Activated naive CD8-positive, alpha-beta T cell treated with anti-CD3 and anti-CD28 coated beads, Interleukin-2, amount 50 U/mL, for 24 hours (primary cell): Measurements from ENCODE around the gene YEATS2.

Experiments used
- ATAC-seq: fragments of 150-1000 bp; cut with Tn5 transposase; one replicate; pipeline ENCODE4 v1.10.0; 2021
- DNase-seq: peaks from one replicate; pipeline ENCODE4 v3.0.0; 2021
- H3K27ac Mint-ChIP-seq: one replicate; pipeline ENCODE4 v1.8.0; 2021; ENCODE audit warnings: mild to moderate bottlenecking, mixed read lengths
- H3K27me3 Mint-ChIP-seq: one replicate; pipeline ENCODE4 v1.8.0; 2021; ENCODE audit warnings: mixed read lengths
- H3K36me3 Mint-ChIP-seq: one replicate; pipeline ENCODE4 v1.8.0; 2021; ENCODE audit warnings: low read depth, mixed read lengths
- H3K4me1 Mint-ChIP-seq: one replicate; pipeline ENCODE4 v1.8.0; 2021; ENCODE audit warnings: mixed read lengths
- H3K4me3 Mint-ChIP-seq: one replicate; pipeline ENCODE4 v1.8.0; 2021; ENCODE audit warnings: mild to moderate bottlenecking, moderate library complexity, mixed read lengths
- H3K9me3 Mint-ChIP-seq: one replicate; pipeline ENCODE4 v1.8.0; 2021; ENCODE audit warnings: mixed read lengths

YEATS2 gene

DNA sequence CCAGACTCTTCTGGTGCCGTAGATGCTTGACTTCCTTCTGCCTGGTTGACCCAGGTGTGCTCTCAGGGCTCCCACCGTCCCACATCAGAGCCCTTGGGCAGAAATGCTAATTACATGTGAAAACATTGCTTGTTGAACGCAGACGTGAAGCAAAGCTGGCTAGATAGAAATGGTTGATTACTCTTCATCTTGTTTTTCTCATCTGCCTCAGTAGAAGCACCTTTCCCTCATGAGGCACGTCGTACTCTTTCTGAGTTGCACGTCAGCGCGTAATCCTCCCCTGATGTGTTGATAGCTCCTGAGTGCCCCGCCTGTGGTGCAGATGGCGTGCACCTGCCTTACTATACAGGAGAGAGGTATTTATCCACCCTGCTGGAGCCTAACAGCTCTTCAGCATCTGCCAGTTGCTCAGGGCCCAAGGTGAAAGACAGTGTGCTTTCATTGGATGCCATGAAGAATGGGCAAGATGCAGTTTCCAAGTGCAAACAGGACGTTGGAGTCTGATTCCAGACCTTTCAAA, 109.7 kb downstream of the YEATS2 start:
- no peak overlapping the region for H3K4me3 Mint-ChIP-seq
- no peak for DNase-seq
- H3K9me3 Mint-ChIP-seq, result no peaks in the 10 kb centered on the region
- no peaks in the 10 kb centered on the region for H3K27me3 Mint-ChIP-seq
- H3K27ac Mint-ChIP-seq, result no peak overlapping the region
- no peaks in the 10 kb centered on the region for H3K4me1 Mint-ChIP-seq
- ATAC-seq, result no peak
- H3K36me3 Mint-ChIP-seq, result peaks cover 47% of the 10 kb centered on the region

DNA sequence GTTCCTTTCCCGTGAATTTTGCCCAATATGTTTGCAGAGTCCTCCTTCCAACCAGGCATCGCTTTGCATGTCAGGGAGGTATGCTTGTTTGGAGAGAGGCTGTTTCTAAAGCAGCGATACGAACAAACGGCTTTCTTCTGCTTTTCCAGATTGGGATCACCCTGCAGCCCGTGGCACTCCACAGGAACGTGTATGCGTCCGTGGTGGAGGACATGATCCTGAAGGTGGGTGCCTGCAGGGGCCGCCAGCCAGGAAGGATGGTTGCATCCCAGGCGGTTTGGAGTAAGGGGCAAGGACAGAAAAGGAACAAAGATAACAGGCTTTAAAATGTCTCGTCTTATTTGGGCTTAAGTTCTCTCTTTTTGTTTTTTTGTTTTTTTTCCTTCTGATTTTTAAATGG, 110.3 kb downstream of the YEATS2 start:
- no peak overlapping the region for H3K4me3 Mint-ChIP-seq
- no peak overlapping the region for H3K27ac Mint-ChIP-seq
- peaks cover 44% of the 10 kb centered on the region for H3K36me3 Mint-ChIP-seq
- H3K27me3 Mint-ChIP-seq, result no peaks in the 10 kb centered on the region
- H3K9me3 Mint-ChIP-seq, result no peaks in the 10 kb centered on the region
- DNase-seq (no peak), ATAC-seq (no peak)
- no peaks in the 10 kb centered on the region for H3K4me1 Mint-ChIP-seq

DNA sequence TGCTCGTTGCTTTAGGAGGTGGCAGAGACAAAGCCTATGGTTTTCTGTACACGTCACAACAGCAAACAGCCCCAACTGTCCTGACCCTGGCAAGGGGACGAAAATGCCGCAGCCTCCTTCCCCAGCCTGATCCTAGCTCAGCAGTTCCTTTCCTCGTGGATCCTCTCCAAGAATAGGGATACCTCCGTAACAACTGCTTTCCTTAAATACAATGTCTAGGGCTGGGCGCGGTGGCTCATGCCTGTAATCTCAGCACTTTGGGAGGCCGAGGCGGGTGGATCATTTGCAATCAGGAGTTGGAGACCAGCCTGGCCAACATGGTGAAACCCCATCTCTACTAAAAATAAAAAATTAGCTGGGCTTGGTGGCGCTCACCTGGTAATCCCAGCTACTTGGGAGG, 110.8 kb downstream of the YEATS2 start:
- Mint-ChIP-seq H3K27ac (no peak overlapping the region), H3K27me3 (no peaks in the 10 kb centered on the region), H3K4me1 (no peaks in the 10 kb centered on the region), H3K9me3 (no peaks in the 10 kb centered on the region), H3K4me3 (no peak overlapping the region), H3K36me3 (peaks cover 41% of the 10 kb centered on the region)
- DNase-seq (no peak), ATAC-seq (no peak)

DNA sequence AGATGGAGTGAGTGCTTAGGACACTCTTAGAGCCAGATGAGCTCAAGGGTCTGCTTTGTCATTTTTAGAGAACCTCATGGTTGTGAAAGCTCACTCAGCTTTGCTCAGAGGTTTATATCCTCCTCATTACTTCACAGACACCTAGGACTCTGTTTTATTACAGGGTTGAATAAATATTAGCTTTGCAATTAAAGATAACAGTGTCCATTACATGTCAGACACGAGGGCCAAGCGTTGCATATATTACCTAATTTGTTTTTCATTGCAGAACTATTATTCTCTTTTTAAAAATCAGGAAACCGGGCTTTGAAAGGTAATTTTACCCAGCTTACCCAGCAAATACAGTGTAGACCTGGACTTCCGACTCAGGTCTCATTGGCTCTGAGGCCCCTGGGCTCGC, 111.7 kb downstream of the YEATS2 start:
- Mint-ChIP-seq H3K4me1 (peaks cover under 1% of the 10 kb centered on the region), H3K4me3 (no peak overlapping the region), H3K27me3 (no peaks in the 10 kb centered on the region), H3K36me3 (peaks cover 32% of the 10 kb centered on the region), H3K27ac (no peak overlapping the region), H3K9me3 (no peaks in the 10 kb centered on the region)
- DNase-seq, result no peak
- no peak for ATAC-seq

DNA sequence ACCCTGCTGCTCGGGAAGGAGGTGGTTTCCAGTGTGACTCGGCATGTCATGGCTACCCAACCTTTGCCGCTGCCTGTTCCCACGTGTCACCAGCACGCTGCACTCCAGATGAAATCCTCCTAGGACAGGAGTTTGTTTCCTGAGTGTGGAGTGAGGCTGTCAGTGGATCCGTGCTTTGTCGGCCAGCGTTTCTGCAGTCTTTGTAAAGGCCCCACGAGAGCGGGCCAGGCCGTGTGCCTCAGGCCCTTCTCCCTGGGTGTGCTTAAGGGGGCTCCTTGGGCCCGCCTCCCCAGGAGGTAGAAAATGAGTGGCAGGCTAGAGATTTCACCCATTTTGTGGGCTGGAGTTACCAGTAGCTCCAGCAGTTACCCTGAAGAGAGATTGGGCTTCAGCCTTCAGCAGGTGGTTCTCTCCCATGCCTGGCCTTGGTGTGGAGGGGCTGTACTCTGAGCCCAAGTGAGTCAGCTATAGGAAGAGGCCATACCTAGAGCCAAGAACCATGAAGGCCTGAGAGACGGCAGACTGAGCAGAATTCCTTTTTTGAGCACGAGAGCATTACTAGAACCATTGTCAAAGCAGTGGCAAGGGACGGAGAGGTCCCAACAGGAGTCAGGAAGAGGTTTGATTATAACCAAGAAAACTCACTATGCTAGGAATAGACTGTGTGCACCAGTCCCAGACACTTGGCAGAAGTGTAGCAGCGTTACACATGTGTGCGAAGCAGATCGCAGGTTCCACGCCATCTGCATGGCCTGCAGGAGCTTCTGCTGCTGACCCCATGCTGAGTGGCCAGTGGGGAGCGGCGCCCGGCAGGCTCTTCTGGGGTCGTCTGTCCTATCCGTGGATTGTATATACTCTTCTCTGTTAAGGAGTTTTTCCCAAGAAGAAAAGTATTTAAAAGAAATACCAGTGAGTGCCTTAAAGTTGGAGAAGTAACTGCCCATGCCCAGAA, 113.3 kb downstream of the YEATS2 start:
- Mint-ChIP-seq H3K27ac (no peak overlapping the region), H3K36me3 (peaks cover 28% of the 10 kb centered on the region), H3K27me3 (no peaks in the 10 kb centered on the region), H3K4me1 (peaks cover 10% of the 10 kb centered on the region), H3K4me3 (no peak overlapping the region), H3K9me3 (no peaks in the 10 kb centered on the region)
- no peak for DNase-seq
- no peak for ATAC-seq

DNA sequence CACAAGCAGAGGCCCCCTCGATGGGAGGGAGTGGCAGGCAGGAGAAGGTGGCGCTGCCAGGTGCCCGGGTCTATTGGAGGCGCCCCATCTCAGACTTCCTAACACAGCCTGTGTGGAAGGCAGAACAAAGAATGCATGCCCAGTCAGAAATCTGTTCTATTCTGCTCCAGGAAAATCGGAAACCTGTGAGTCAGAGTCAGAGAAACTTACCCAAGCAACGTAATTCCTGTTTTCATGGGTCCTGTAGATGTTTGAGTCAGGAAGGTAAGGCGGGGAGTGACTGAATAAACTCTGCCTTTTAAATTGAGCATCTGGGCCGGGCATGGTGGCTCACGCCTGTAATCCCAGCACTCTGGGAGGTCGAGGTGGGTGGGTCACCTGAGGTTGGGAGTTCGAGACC, 114.0 kb downstream of the YEATS2 start:
- no peak overlapping the region for H3K27ac Mint-ChIP-seq
- H3K4me1 Mint-ChIP-seq, result peaks cover 10% of the 10 kb centered on the region
- no peaks in the 10 kb centered on the region for H3K27me3 Mint-ChIP-seq
- DNase-seq (no peak), ATAC-seq (no peak)
- no peaks in the 10 kb centered on the region for H3K9me3 Mint-ChIP-seq
- no peak overlapping the region for H3K4me3 Mint-ChIP-seq
- peaks cover 28% of the 10 kb centered on the region for H3K36me3 Mint-ChIP-seq

DNA sequence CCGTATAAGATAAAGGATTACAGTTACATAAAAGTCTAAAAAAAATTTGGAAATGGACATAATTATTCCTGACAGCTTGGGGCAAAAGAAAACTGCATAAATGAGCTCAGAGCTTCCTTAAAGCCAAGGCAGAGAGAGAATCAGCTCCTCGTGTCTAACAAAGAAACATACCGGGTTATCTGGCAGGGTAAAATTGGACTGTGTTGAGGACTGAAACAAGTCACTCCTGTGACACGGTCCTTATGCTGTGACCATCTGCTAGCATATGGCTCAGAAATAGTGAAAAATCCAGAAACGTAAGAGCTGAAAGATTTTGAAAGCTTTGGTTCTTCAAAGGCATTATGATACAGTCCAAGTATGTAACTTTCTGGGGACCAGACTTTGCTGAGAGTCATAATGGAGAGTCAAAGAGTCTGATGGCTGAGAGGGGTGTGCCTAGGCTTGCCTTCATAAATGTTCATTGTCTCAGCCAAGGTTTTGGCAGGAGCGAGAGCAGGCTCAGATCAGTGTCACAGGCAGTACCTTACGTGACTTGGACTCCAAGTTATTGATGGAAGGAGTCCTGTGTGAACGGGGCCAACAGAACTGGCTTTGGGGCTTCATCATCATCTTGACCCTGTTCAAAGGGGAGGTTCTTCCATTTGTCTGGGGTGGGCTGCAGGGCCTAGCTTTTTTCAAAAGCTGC, 115.3 kb downstream of the YEATS2 start:
- Mint-ChIP-seq H3K27me3 (no peaks in the 10 kb centered on the region), H3K4me1 (peaks cover 10% of the 10 kb centered on the region), H3K36me3 (peaks cover 20% of the 10 kb centered on the region), H3K4me3 (no peak overlapping the region), H3K27ac (peak overlapping the region; percentile 2), H3K9me3 (no peaks in the 10 kb centered on the region)
- DNase-seq, result no peak
- no peak for ATAC-seq

DNA sequence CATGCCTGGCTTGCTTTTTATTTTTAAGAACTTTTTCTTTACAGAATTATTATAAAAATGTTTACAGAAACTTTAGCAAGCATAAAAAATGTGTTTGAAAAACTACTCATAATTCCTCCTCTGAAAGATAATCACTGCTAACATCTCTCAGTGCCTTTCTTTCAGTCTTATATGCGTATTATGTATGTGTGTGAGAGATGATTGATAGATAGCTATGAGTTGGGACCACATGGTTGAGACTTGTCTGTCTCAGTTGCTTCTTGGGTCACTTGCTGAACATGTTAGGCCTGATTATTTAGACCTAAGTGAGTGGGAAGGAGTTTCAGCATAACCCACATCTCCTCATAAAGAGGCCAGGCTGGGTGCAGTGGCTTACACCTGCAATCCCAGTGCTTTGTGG, 116.6 kb downstream of the YEATS2 start:
- Mint-ChIP-seq H3K4me1 (peaks cover 10% of the 10 kb centered on the region), H3K27me3 (no peaks in the 10 kb centered on the region), H3K36me3 (peaks cover 17% of the 10 kb centered on the region), H3K27ac (no peak overlapping the region), H3K9me3 (no peaks in the 10 kb centered on the region), H3K4me3 (no peak overlapping the region)
- DNase-seq (no peak), ATAC-seq (no peak)

DNA sequence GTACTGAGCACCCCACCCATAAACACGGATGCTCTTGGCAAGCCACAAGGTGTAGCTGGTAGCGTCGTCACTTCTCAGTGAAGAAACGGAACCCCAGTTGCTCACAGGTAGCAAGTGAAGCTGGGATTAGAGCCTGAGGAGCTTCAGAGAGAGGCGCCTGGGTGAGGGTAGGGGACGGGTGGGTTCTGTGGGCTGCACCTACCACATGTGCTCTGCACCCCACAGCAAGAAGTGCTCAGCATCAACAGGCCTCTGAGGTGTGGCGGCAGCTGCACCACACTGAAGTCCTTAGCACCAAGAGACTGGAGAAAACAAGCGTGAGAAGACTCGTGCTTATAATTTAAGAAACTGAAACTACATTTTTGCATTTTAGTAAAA, 118.0 kb downstream of the YEATS2 start:
- no peak overlapping the region for H3K27ac Mint-ChIP-seq

DNA sequence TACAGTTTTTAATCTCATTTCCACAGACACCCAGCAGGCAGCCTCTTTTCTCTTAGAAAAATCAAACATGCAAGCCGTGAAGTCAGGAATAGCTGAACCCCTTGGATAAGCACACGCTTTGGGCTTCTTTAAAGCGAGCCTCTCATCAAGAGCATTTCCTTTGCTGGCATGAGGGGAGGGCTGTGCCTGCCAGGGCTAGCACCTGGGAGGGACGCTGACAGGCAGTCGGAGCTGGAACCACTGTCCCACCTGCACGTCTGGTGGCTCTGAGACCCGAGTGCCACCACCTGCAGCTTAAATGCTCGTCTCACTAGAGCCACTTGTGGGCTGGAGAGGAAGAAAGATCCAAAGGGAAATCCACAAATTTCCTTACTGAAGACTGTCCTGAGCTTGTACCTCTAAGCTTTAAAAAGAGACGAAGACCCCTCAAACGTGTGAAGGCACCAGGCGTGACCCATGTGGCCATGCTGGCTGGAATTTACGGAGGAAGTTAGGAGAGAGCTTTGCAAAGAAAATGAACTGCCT, 118.4 kb downstream of the YEATS2 start:
- H3K27ac Mint-ChIP-seq, result no peak overlapping the region
- DNase-seq (no peak), ATAC-seq (peak; percentile 7)
- no peaks in the 10 kb centered on the region for H3K27me3 Mint-ChIP-seq
- H3K36me3 Mint-ChIP-seq, result peaks cover 12% of the 10 kb centered on the region
- H3K4me1 Mint-ChIP-seq, result peaks cover 10% of the 10 kb centered on the region
- H3K4me3 Mint-ChIP-seq, result no peak overlapping the region
- no peaks in the 10 kb centered on the region for H3K9me3 Mint-ChIP-seq

More for the DNA sequence above, 118.0 kb downstream of the YEATS2 start:
- H3K36me3 Mint-ChIP-seq, result peaks cover 15% of the 10 kb centered on the region
- H3K9me3 Mint-ChIP-seq, result no peaks in the 10 kb centered on the region
- ATAC-seq, result peak; percentile 17
- DNase-seq, result no peak
- H3K27me3 Mint-ChIP-seq, result no peaks in the 10 kb centered on the region
- H3K4me1 Mint-ChIP-seq, result peaks cover 10% of the 10 kb centered on the region
- no peak overlapping the region for H3K4me3 Mint-ChIP-seq

DNA sequence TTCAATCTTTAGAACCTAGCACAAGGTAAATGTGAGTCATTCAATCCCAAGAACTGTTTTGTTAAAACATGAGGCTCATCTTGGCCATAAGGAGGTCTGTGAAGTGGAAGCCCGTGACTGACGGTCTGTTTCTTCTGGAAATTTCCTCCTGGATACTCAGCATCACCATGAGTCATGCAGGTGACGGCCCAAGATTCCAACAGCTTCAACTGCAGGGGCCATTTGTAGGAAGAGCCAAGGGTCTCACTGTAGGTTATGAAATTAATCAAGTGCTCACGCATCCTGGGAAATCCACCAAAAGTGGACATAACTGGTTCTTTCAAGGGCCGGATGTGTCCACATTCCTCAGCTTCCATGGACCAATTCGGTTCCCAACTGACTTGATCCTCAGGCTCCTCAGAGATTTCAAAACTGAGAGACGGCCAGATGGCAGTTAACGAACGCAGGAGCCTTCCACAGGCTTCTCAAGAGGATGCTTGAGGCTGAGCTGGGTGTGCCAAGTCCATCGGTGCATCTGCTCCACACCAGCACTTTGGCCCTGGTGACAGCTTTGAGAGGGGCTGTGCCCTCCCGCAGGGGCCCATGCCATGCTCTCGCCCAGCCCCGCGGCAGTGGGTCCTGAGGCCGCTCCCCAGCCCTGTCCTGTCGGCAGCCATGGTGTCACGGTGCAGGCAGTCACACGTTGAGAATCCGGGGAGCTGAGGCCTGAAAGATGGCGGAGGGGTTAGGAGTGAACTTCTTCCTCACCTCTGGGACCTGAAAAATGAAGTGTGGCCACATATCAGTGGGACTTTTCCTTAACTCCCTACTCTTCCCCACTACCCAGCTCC, 119.3 kb downstream of the YEATS2 start:
- Mint-ChIP-seq H3K4me3 (no peak overlapping the region), H3K27ac (no peak overlapping the region)

DNA sequence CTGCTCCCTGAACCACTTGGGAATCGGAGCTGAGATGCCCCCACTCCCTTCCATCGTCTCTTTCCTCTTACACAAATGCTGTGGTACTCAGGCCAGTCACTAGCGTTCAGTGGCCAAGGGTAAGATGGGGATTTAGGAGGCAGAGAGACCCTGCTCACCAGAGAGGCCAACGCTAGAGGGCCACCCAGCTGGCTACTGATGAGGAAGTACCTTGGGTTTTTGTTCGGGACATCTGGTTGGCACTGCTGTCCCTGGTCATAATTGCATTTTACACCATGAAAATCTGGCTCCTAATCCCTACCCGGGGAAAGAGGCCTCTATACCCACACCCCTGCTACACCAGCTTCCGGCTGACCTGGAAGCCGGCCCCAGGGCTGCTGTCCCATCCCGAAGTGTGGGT, 120.0 kb downstream of the YEATS2 start:
- Mint-ChIP-seq H3K4me3 (no peak overlapping the region), H3K27me3 (no peaks in the 10 kb centered on the region), H3K9me3 (no peaks in the 10 kb centered on the region), H3K36me3 (peaks cover 8% of the 10 kb centered on the region), H3K27ac (no peak overlapping the region), H3K4me1 (peaks cover 10% of the 10 kb centered on the region)
- no peak for DNase-seq
- ATAC-seq, result no peak

More for the DNA sequence above, 119.3 kb downstream of the YEATS2 start:
- no peaks in the 10 kb centered on the region for H3K9me3 Mint-ChIP-seq
- ATAC-seq (no peak), DNase-seq (no peak)
- peaks cover 10% of the 10 kb centered on the region for H3K4me1 Mint-ChIP-seq
- peaks cover 8% of the 10 kb centered on the region for H3K36me3 Mint-ChIP-seq
- no peaks in the 10 kb centered on the region for H3K27me3 Mint-ChIP-seq

DNA sequence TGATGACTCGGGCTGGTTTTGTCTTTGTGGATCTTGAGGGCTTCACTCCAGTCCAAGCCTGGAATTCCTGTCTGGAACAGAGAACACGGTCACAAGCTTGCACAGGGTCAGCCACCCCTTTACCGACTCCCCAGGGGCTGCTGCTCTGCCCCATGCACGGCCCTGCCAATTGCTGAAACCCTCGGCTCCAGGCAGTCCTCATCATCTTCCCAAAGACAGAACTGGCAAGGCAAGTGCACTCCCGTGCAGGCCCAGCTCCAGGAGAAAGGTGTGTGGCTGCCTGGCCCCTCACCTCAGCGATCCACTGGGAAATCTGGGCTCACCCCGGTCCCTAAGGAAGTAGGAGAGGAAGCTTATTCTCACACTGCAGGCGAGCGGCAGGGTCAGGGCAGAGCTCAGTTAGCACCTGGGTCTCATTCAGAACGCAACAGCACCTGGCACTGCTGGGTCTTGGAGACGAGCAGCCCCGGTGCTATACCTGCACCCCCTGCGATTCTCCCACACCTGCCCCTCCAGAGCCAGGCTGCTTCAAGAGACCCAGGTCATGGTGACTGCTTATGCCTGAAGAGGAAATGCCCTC, 120.5 kb downstream of the YEATS2 start:
- no peak overlapping the region for H3K27ac Mint-ChIP-seq
- H3K9me3 Mint-ChIP-seq, result no peaks in the 10 kb centered on the region
- H3K4me3 Mint-ChIP-seq, result no peak overlapping the region
- ATAC-seq (no peak), DNase-seq (no peak)
- H3K36me3 Mint-ChIP-seq, result peaks cover 8% of the 10 kb centered on the region
- H3K4me1 Mint-ChIP-seq, result peaks cover 10% of the 10 kb centered on the region
- H3K27me3 Mint-ChIP-seq, result no peaks in the 10 kb centered on the region
